GM18511 (cell line): Measurements from ENCODE around the gene PCDHGB1.
"Not testable (repeated sequence)": the region's sequence is repeated elsewhere in the genome, so short reads cannot be mapped to it uniquely, and the experiment has no call there.

Experiments used
- ATAC-seq: cut with Tn5 transposase; IDR thresholded peaks from one replicate; pipeline ENCODE4 v1.9.1; 2021; ENCODE audit warnings: mild to moderate bottlenecking, moderate library complexity; ENCODE audit not compliant: unreplicated experiment

The PCDHGB1 gene

DNA sequence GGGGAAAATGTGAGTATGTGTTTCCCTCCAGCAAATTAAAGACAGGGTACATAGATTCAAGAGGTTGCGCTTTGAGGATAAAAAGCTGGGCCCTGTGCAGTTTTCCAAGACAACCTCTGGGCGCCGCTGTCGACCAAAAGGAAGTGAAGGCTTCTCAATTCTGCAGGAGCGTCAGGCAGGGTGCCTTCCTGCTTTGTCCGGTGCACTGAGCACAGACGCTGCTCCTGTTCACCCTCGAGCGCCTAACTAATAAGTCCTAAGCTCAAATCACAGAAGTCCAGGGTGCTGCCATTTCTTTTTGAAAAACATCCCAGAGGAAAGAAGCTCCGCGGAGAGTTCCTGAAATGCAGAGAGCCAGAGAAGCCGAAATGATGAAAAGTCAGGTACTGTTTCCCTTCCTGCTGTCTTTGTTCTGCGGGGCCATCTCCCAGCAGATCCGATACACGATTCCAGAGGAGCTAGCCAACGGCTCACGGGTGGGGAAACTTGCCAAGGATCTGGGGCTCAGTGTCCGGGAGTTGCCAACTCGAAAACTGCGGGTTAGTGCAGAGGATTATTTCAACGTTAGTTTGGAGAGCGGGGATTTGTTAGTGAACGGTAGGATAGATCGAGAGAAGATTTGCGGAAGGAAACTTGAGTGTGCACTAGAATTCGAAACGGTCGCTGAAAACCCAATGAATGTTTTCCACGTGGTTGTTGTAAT, at the start of gene PCDHGB1:
PCDHGB1 (plus strand) TSS at position 183 of the 703 bp plus-strand sequence; CDS start at position 345, 162 bp downstream.
- ATAC-seq = peak; percentile 87

DNA sequence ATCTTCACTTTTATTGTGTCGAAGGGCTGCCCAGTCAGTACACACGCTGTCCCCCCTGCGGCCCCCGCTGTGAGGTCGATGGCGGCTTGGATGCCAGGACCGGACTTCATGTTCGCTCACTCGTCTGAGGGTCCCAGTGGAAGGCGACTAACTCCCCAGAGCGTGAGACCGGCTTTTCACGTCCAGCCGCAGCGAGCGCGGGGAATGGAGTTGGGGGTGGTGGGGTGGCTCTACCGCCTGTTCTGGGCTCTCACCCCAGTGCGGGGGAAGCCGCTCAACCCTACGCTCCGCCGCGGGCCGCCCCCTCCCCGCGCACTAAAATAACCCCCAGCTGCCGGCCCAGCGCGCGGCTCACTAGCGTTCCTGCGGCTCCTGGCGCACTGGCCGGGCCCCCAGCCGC, 46.1 kb upstream of the PCDHGB1 start, which contains the start of gene SLC25A2:
SLC25A2 (minus strand) TSS at position 294 of the 400 bp plus-strand sequence; CDS start at position 110, 184 bp downstream.
- ATAC-seq = no peak

DNA sequence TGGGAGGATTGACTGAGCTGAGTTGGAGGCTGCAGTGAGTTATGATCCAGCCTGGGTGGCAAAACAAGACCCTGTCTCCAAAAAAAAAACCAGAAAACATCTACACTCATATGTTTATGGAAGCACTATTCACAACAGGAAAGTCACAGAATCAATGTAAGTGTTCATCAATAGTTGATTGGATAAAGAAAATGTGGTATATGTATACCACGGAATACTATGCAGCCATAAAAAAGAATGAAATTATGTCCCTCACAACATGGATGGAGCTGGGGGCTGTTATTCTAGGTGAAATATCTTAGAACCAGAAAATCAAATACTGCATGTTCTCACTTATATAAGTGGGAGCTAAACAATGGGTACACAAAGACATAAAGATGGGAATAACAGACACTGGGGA, 43.3 kb upstream of the PCDHGB1 start:
- no peak for ATAC-seq

DNA sequence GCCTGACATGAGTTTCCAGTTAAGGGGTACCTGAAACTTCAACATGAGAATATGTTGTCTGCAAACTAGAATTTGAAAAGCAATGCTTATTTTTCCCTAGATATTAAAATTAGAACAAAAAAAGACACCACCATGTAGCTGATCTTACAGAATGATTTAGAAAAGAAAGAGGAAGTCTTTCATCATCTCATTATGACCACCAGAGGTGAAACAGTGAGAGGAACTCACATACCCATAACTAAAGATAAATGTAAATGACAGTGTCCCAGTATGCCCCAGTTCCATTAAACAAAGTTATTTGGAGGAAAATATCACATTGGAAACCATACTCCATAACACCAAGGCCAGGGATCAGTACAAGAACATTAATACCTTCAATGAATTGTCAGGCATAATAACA, 36.2 kb upstream of the PCDHGB1 start:
- ATAC-seq = no peak

DNA sequence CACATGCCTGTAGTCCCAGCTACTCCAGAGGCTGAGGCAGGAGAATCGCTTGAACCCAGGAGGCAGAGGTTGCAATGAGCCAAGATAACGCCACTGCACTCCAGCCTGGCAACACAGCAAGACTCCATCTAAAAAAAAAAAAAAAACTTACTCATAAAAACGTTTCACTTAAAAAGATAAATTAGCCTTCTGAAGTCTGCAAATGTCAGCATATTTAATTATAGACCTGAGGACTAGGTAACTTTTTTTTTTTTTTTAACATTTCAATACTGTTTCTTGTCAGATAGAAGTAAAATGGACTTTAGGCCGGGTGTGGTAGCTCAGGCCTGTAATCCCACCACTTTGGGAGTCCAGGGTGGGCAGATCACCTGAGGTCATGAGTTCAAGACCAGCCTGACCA, 32.9 kb upstream of the PCDHGB1 start:
- ATAC-seq = not testable (repeated sequence)

DNA sequence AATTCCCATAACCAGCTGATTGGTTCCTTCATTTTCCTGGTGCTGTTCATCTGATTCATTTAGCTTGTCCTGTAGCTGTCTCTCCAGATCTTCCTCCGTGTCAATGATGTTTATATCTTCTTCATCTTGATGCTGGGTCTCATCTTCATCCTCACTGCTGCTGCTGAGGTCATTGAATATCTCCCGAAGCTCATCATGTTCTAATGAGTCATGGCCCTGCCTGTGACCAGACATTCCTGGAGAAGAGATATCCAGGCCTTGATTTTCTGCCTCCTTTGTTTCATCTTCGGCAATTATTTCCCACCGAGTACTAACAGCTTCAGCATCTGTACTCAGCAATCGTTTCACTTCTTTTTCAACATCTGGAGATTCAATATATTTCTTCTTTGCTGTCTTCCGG, 30.7 kb upstream of the PCDHGB1 start:
- no peak for ATAC-seq

DNA sequence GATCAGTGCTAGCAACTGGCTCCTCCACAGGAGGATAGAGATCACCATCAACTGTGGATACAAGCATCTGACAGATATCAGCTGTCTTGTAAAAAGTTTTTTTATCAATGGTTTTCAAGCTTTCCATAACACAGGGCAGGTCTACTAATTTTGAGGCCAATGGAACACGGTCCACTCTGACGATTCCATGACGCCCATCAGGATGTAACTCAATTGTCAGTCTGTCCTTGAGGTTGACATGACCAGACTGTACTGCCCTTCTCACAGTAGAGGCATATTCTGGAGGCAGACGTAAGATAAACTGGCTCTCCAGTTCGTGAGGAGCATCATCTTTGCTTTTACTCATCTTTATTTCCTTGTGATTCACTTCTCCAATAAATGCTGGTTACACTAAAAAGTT, 30.2 kb upstream of the PCDHGB1 start:
- no peak for ATAC-seq

DNA sequence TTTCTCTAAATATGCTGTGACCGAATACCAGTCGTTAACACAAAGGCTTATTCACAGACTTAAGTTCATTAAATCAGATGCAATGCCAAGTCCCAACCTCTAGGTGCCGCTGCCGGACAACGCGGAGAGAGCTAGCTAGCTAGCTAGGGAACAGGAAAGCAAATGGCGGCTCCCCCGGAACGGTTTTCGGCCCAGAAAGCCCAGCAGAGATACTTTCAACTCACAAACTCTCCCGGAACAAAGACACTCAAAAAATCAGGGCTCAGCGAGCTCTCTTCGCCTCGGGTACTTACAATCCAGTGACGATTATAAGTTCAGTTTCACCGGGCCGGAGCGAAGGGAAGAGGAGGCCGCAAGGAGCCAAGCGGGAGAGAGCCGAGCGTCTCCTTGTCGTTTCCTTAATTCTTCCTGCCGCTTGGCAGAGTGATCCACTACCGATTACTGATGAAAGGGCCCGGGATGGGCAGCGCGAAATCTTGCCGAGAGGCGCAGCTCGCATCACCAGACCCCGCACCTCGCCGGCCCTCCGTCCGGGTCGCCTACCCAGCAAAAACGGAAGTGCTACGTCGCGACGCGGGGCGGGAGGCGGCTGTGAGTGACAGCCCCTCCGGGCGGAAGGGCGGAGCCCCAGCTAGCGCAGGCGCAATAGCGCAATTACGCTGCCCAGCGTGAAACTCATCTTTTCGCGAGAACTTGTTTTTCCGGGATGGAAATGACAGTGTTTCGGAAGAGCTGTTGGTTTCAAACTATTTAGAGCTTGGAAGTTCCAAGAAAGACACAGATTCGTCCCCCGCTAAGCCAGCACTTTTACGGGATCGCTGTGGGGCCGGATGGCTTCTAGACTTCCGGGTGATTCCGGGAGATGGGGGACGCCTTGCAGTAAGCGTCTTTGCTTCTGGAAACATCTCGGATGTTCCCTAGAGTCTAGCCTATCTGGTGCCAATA, 29.4 kb upstream of the PCDHGB1 start, which contains the start of gene TAF7:
TAF7 (minus strand) TSS at position 560 of the 945 bp plus-strand sequence. CDS start 740 bp downstream, outside the sequence.
- peak; percentile 96 for ATAC-seq

DNA sequence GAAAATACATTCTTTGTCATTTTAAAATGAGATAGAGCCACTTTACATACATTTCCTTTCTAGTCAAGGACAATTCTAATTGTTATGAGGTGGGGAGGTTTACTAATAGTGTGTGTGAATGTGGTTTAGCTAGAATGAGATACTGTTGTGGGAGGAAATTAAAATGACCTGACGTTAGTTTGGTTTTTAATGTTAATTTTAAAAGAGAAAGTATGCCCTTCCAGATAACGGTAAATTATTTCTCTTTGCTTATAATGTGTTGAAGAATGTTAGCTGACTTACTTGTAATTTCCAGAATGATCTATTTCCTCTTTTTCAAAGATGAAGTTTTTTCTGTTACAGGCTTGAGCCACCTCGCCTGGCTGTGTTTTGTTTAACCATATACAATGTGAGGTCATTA, 27.6 kb upstream of the PCDHGB1 start:
- ATAC-seq = no peak

DNA sequence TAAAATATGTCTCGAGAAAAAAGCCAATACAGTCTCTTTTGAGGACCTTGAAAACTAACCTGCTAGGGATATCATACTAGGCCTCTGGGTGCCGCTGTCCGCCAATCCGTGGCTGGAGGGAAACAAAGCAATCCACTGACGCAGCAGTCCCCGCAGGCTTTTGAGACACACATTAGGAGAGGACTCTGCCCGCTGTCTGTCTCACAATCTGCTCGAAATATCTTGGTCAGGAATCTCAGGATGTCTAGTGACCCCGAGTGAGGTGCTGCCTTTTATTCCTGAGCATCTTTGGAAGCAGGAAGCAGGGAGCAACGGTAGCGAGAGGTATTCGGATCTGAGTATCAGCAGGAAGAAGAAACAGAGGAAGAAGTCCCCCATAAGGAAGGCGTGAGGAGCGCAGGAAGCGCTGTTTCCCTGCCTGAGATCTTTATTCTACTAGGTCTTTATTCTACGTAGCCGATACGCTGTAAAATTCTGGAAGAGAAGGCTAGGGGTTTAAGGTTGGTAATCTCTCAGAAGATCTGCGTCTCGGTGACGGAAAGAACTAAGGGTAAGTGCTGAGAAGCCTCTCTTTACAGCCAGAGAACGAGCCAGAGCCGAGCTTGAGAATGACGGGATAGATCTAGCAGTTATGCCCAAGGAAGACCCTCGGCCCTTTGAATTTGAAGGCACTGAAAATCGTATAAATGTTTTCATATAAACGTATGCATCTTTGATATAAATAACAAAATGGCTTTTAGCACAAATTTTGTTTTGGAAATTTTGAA, 23.6 kb upstream of the PCDHGB1 start:
- ATAC-seq = peak; percentile 67

DNA sequence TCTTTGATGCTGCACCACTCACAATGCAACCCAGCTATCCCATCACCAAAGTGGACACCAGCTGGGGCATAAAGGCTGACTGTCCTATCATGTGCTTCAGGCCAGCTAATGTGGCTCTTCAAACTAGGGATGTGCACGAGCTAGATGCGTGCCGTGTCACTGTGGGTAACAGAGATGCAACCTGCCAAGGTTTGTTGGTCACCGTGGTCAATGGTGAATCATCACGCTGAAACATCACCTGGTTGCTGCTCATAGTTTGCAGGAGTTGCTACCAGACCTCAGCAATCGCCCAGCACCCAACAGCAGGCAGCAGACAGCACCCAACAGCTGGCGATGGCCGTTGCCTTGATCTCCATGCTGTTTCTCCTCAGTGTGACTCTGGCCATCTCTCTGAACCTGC, 21.7 kb upstream of the PCDHGB1 start:
- no peak for ATAC-seq

DNA sequence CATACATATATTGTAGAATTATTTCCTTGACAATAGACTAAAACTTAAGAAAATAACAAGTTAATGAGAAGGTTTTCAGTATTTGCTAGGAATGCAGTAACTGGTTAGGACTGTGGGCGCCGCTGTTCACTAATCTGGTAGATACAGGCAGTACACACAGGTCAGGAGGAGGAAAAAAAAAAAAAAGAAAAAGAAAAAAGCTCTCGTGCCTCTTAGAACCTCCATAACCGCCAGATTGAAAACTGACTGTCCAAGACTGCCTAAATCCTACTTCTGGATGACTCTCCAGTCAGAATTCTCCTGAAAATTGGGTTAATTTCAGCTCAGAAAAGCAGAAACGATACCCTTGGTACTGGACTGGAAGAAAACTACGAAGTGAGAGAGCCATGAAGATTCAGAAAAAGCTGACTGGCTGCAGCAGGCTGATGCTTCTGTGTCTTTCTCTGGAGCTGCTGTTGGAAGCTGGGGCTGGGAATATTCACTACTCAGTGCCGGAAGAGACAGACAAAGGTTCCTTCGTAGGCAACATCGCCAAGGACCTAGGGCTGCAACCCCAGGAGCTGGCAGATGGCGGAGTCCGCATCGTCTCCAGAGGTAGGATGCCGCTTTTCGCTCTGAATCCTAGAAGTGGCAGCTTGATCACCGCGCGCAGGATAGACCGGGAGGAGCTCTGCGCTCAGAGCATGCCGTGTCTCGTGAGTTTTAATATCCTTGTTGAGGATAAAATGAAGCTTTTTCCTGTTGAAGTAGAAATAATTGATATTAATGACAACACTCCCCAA, 19.4 kb upstream of the PCDHGB1 start, which contains the start of gene PCDHGA1:
PCDHGA1 (plus strand) TSS at position 216 of the 782 bp plus-strand sequence.
- ATAC-seq = no peak

DNA sequence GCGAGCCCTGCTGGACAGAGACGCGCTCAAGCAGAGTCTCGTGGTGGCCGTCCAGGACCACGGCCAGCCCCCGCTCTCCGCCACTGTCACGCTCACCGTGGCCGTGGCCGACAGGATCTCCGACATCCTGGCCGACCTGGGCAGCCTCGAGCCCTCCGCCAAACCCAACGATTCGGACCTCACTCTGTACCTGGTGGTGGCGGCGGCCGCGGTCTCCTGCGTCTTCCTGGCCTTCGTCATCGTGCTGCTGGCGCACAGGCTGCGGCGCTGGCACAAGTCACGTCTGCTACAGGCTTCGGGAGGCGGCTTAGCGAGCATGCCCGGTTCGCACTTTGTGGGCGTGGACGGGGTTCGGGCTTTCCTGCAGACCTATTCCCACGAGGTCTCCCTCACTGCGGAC, 17.3 kb upstream of the PCDHGB1 start:
- not testable (repeated sequence) for ATAC-seq

DNA sequence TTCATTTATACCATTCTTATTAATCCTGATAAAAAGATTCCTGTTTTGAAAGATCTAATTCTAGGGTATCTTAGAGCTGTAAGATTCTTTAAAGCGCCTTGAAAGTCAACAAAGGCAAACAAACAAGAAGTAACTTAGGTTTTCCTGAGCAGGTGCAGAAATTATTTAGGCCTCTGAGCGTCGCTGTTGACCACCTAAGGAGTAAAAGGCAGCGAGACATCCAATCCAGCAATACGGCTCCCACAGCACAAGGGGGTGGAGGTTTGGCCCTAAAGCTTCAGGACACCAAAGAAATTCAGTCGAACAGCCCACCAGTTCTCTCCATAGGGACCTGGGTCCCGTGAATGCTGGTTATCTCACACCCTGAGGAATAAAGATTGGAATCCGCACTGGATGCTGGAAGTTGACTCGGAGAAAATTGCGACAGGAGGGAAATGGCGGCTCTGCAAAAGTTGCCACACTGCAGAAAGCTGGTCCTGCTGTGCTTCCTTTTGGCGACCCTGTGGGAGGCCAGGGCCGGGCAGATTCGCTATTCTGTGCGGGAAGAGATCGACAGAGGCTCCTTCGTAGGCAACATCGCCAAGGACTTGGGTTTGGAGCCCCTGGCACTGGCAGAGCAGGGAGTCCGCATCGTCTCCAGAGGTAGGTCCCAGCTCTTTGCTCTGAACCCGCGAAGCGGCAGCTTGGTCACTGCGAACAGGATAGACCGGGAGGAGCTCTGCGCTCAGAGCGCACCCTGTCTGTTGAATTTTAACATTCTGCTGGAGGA, 11.2 kb upstream of the PCDHGB1 start, which contains the start of gene PCDHGA2:
PCDHGA2 (plus strand) TSS at position 223 of the 769 bp plus-strand sequence.
- ATAC-seq = no peak

DNA sequence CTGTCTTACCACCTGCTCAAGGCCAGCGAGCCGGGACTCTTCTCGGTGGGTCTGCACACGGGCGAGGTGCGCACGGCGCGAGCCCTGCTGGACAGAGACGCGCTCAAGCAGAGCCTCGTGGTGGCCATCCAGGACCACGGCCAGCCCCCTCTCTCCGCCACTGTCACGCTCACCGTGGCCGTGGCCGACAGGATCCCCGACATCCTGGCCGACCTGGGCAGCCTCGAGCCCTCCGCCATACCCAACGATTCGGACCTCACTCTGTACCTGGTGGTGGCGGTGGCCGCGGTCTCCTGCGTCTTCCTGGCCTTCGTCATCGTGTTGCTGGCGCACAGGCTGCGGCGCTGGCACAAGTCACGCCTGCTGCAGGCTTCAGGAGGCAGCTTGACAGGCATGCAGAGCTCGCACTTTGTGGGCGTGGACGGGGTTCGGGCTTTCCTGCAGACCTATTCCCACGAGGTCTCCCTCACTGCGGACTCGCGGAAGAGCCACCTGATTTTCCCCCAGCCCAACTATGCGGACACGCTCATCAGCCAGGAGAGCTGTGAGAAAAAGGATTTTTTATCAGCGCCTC, 9.0 kb upstream of the PCDHGB1 start:
- not testable (repeated sequence) for ATAC-seq

DNA sequence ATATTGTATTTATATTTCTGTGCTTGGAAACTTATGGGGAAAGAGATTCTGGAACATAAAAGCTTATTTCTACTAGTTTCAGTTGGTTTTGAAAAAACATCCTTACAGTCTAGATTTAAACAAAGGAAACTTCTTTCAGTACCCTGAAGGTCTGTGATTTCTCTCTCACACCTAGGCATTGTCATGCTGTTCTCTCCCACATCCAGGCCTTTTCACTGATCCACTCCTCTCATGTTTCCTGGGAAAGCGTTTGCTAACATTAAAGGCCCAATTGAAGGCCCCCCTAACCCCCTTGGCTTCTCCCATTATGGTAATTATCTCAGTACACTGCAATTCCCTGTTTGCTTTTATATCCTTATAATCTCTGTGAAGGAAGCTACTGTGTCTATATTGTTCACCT, 7.1 kb upstream of the PCDHGB1 start:
- ATAC-seq = no peak

DNA sequence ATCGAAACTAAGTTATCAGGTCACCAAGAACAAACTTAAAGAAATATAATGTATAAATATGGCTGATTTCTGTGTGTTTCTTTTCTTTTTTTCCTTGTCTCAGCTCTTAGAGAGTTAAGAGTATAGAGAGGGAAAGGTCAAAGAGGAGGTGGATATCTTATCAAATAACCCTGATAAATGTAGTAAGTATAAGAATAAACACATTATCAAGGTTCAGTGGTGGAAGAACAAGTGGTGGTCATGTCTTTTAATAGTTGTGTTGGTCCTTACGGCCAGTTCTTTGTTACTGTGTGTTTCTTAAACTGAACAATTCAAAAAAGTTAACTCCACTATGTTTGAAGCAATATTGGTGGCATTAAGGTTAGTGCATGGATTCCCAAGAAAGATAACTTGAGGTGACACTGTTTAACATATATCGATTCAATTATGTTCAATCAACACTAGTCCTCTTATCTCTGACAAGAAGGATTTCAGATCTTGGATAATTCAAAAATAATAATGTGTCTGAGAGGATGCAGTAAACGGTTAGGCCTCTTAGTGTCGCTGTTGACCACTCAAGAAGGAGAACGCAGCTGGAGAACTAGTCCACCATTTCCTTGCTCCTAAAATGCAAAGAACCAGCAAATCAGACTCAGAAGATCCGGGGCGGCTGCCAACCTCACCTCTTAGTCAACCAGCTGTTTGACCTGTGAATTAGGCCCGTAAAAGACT, 6.5 kb upstream of the PCDHGB1 start, which contains the start of gene PCDHGA3:
PCDHGA3 (plus strand) TSS at position 588 of the 711 bp plus-strand sequence. CDS start 205 bp downstream, outside the sequence.
- ATAC-seq = no peak

DNA sequence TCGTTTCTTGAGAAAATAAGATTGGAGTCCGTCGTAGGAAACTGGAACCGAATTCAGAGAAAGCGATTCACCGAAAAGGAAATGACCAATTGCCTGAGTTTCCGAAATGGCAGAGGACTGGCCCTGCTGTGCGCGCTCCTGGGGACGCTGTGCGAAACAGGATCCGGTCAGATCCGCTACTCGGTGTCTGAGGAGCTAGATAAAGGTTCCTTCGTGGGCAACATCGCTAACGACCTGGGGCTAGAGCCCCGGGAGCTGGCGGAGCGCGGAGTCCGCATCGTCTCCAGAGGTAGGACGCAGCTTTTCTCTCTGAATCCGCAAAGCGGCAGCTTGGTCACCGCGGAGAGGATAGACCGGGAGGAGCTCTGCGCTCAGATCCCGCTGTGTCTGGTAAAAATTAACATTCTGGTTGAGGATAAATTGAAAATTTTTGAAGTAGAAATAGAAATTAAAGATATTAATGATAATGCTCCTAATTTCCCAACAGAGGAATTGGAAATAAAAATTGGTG, 5.9 kb upstream of the PCDHGB1 start:
- no peak for ATAC-seq
